Measurements from ENCODE around the gene WNT9B. TPM values are rescaled to one million over a fixed set of nuclear protein-coding genes. Genes with fewer than 3 reads are reported as not detected.

The WNT9B gene
- total RNA-seq, 1 donor from 2014 or later: not detected

DNA sequence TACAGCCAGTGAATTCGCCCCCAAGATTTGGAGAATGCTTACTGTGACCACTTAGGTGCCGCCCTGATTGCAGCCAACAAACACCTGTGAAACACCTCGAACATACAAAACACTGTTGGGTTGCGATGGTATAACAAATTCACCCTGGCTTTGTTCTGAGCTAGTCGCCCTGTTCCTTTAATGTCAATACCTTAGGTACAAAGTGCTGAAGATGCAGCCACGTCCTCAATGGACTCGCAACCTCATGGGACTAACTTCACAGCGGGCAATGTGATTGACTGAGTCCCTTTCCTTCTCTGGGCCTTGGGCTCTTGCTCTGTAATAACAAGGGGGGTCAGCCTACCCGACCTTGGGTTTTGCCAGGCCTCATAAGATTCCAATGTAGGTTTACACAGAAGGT, 42.6 kb downstream of the WNT9B start:
- H3K9me3 Mint-ChIP-seq (ENCODE audit: unreplicated experiment): peaks cover 1% of the 10 kb centered on the region
- TF ChIP-seq, protein P1, sequence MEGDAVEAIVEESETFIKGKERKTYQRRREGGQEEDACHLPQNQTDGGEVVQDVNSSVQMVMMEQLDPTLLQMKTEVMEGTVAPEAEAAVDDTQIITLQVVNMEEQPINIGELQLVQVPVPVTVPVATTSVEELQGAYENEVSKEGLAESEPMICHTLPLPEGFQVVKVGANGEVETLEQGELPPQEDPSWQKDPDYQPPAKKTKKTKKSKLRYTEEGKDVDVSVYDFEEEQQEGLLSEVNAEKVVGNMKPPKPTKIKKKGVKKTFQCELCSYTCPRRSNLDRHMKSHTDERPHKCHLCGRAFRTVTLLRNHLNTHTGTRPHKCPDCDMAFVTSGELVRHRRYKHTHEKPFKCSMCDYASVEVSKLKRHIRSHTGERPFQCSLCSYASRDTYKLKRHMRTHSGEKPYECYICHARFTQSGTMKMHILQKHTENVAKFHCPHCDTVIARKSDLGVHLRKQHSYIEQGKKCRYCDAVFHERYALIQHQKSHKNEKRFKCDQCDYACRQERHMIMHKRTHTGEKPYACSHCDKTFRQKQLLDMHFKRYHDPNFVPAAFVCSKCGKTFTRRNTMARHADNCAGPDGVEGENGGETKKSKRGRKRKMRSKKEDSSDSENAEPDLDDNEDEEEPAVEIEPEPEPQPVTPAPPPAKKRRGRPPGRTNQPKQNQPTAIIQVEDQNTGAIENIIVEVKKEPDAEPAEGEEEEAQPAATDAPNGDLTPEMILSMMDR (IDR thresholded peaks at IDR 0.05; ENCODE audit: partially characterized antibody, unreplicated experiment): no peak
- H3K27me3 Mint-ChIP-seq (ENCODE audit: unreplicated experiment): peaks cover 7% of the 10 kb centered on the region
- no peak overlapping the region for H3K27ac Mint-ChIP-seq (ENCODE audit: unreplicated experiment)
- no peak for DNase-seq
- H3K36me3 Mint-ChIP-seq (ENCODE audit: unreplicated experiment): no peaks in the 10 kb centered on the region
- no peak overlapping the region for H3K4me3 Mint-ChIP-seq (ENCODE audit: unreplicated experiment)
- no peaks in the 10 kb centered on the region for H3K4me1 Mint-ChIP-seq (ENCODE audit: low read depth, unreplicated experiment)

DNA sequence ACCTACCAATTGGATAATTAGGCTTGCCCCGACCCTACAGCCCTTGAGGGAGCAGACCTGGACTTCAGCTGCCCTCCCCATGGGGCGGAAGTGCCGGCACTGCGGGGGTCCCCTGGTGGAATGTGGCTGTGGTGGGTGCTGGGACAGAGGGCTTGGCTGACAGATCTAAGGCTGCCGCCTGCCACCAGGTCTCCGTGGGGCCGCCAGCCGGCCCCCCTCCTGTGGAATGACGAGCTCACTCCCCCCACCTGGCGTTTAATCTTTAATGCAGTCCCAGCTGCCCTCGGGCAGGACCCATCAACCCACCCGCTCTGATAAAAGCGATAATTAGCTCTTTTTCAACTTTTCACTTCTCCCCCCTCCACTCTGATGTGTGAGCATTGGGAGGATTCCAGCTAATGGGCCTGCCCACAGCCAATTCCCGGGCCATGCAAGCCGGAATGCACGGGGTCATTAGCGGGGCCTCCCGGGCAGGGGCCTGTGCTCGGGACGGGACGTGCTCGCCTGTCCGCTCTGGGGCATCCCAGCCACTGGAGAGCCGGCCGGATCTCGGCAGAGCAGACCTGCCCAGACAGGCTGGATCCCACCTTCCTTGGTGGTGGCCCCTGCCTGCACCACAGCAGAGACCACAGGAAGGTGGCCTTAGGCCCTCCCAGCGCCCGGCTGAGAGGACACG, 43.2 kb downstream of the WNT9B start:
- DNase-seq: no peak
- H3K27ac Mint-ChIP-seq (ENCODE audit: unreplicated experiment): no peak overlapping the region
- H3K36me3 Mint-ChIP-seq (ENCODE audit: unreplicated experiment): peaks cover 4% of the 10 kb centered on the region
- H3K4me3 Mint-ChIP-seq (ENCODE audit: unreplicated experiment): no peak overlapping the region
- TF ChIP-seq, protein P1 (IDR thresholded peaks at IDR 0.05; ENCODE audit: partially characterized antibody, unreplicated experiment): no peak
- H3K27me3 Mint-ChIP-seq (ENCODE audit: unreplicated experiment): peaks cover 7% of the 10 kb centered on the region
- peaks cover 4% of the 10 kb centered on the region for H3K9me3 Mint-ChIP-seq (ENCODE audit: unreplicated experiment)
- H3K4me1 Mint-ChIP-seq (ENCODE audit: low read depth, unreplicated experiment): no peaks in the 10 kb centered on the region

DNA sequence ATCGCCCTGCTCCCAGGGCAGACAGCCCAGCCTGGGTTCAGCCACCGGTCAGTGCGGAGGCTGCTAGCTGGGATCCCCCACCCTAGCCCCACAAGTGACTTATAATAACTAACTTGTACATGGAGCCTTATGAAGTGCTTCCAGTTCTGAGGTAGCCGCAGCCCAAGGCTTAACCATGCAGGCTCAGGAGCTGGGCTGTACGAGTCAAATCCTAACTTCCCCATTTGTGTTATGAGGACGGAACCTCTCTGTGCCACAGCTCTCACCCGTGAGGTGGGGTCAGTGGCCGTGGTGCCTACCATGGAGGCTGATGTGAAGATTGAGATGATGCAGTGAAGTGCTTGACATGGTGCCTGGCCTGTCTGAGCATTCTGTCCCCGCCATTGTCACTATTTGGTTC, 43.8 kb downstream of the WNT9B start:
- H3K9me3 Mint-ChIP-seq (ENCODE audit: unreplicated experiment): peaks cover 4% of the 10 kb centered on the region
- DNase-seq: no peak
- TF ChIP-seq, protein P1 (IDR thresholded peaks at IDR 0.05; ENCODE audit: partially characterized antibody, unreplicated experiment): no peak
- no peaks in the 10 kb centered on the region for H3K4me1 Mint-ChIP-seq (ENCODE audit: low read depth, unreplicated experiment)
- H3K36me3 Mint-ChIP-seq (ENCODE audit: unreplicated experiment): peaks cover 4% of the 10 kb centered on the region
- no peak overlapping the region for H3K27ac Mint-ChIP-seq (ENCODE audit: unreplicated experiment)
- H3K4me3 Mint-ChIP-seq (ENCODE audit: unreplicated experiment): no peak overlapping the region
- peaks cover 4% of the 10 kb centered on the region for H3K27me3 Mint-ChIP-seq (ENCODE audit: unreplicated experiment)

DNA sequence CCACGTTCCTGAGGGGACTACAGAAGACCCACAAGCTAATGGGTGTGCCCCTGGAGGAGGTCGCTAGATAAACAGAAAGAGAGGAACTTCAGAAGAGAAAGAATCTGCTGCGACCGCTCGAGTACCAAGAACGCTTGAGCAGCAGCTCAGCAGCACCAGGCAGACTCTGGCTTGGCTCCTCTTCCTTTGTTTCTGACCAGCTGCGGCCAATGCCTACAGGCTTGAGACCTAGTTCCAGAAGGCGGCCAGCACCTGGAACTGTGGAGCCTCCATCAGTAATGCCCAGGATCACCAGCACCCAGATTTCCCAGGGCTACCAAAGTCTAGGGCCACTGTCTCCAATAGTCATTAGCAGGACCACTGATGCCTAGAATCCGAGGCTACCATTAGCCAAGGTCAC, 45.6 kb downstream of the WNT9B start:
- Mint-ChIP-seq H3K27ac (ENCODE audit: unreplicated experiment) (no peak overlapping the region), H3K4me1 (ENCODE audit: low read depth, unreplicated experiment) (no peaks in the 10 kb centered on the region), H3K9me3 (ENCODE audit: unreplicated experiment) (peaks cover 4% of the 10 kb centered on the region), H3K36me3 (ENCODE audit: unreplicated experiment) (peaks cover 4% of the 10 kb centered on the region), H3K27me3 (ENCODE audit: unreplicated experiment) (peaks cover 6% of the 10 kb centered on the region), H3K4me3 (ENCODE audit: unreplicated experiment) (no peak overlapping the region)
- no peak for DNase-seq
- TF ChIP-seq, protein P1 (IDR thresholded peaks at IDR 0.05; ENCODE audit: partially characterized antibody, unreplicated experiment): no peak

DNA sequence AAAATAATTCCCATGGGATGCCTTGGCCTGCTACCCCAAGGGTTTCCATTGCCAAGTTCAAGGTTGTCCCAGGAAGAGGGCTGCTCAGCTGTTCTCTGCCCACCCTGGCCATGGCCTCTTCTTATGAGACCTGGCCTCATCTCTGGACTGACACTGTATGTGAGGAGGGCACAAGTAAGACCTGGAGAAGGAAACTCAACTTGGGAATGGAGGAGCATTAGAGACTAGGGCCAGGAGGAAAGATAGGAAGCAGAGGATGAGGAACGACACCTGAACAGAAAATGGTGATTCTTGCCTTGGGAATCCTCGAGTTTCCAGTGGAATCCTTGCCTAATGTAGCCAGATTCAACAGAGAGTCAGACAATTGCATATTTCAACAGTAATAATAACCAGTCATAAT, 47.0 kb downstream of the WNT9B start:
- Mint-ChIP-seq H3K9me3 (ENCODE audit: unreplicated experiment) (peaks cover 4% of the 10 kb centered on the region), H3K27me3 (ENCODE audit: unreplicated experiment) (peaks cover 4% of the 10 kb centered on the region), H3K36me3 (ENCODE audit: unreplicated experiment) (peaks cover 4% of the 10 kb centered on the region), H3K27ac (ENCODE audit: unreplicated experiment) (no peak overlapping the region), H3K4me1 (ENCODE audit: low read depth, unreplicated experiment) (no peaks in the 10 kb centered on the region), H3K4me3 (ENCODE audit: unreplicated experiment) (no peak overlapping the region)
- TF ChIP-seq, protein P1 (IDR thresholded peaks at IDR 0.05; ENCODE audit: partially characterized antibody, unreplicated experiment): no peak
- no peak for DNase-seq

Data from glutamatergic neuron (in vitro differentiated cells).